H1 (cell line): ENCODE data around the gene ITM2B. TPM values are rescaled to one million over a fixed set of nuclear protein-coding genes. Genes with fewer than 3 reads are reported as not detected.

Experiments used
- BRCA1 ChIP-seq: IDR thresholded peaks from 2 replicates; pipeline ENCODE4 v1.6.1; 2012; ENCODE audit warnings: low read depth, low read length, improper control_type of control experiment
- CBX8 ChIP-seq: fragments of 300-800, 300-1000 bp; sonication (generic); IDR thresholded peaks from 2 replicates; pipeline ENCODE4 v1.7.1; 2016; ENCODE audit warnings: low read depth, low read length, borderline replicate concordance
- CHD7 ChIP-seq: fragments of 300-600 bp; sonication (generic); IDR thresholded peaks from 2 replicates; pipeline ENCODE4 v1.7.1; 2012; ENCODE audit warnings: low read length, moderate library complexity, mild to moderate bottlenecking, inconsistent platforms; ENCODE audit not compliant: insufficient replicate concordance
- EP300 ChIP-seq, 2 experiments: IDR thresholded peaks; 1 replicate in 1 of 2; 2 replicates in 1 of 2; pipeline ENCODE4 v1.6.1; 2011 to 2012; ENCODE audit warnings: low read depth in 2 of 2, low read length in 2 of 2, mild to moderate bottlenecking in 2 of 2, borderline replicate concordance in 1 of 2, inconsistent platforms in 1 of 2, moderate library complexity in 1 of 2
- JUND ChIP-seq: IDR thresholded peaks from 2 replicates; pipeline ENCODE4 v1.6.1; 2011; ENCODE audit warnings: mild to moderate bottlenecking, improper control_type of control experiment, low read length
- KDM1A ChIP-seq: fragments of 200-600, 300-600 bp; sonication (generic); IDR thresholded peaks from 2 replicates; pipeline ENCODE4 v1.7.1; 2016; ENCODE audit warnings: mild to moderate bottlenecking, low read length, borderline replicate concordance
- MAX ChIP-seq: IDR thresholded peaks from 2 replicates; pipeline ENCODE4 v1.6.1; 2012; ENCODE audit warnings: inconsistent platforms
- RXRA ChIP-seq: IDR thresholded peaks from 2 replicates; pipeline ENCODE4 v1.6.1; 2011; ENCODE audit warnings: low read depth, mild to moderate bottlenecking, low read length, moderate library complexity; ENCODE audit not compliant: insufficient read depth
- SP2 ChIP-seq: IDR thresholded peaks from 2 replicates; pipeline ENCODE4 v1.6.1; 2012; ENCODE audit warnings: mild to moderate bottlenecking, low read length, inconsistent platforms
- TEAD4 ChIP-seq: IDR thresholded peaks from 2 replicates; pipeline ENCODE4 v1.6.1; 2012; ENCODE audit warnings: low read depth, low read length, inconsistent platforms, mixed read lengths
- polyA plus RNA-seq, 7 experiments: library from polyadenylated mRNA; depleted of rRNA in 3 of 7; stranded (reverse) in 5 of 7; unstranded in 2 of 7; fragments of >200 nt in 5 of 7; fragments of 200-250 nt in 2 of 7; gene quantifications; 1 replicate in 5 of 7; 2 replicates in 1 of 7; 4 replicates in 1 of 7; pipeline versions ENCODE4 v1.2.1 to v1.2.3, GENCODE V29; 2011 to 2013; ENCODE audit warnings: missing spikeins in 2 of 7, mixed read lengths in 2 of 7
- total RNA-seq: library from RNA; stranded (reverse); fragmentation: NEBNext Ultra II Directional; extraction: Animal tissue kit (Norgen Biotek cat#: 25700); gene quantifications from 2 replicates; pipeline ENCODE4 v1.2.1, GENCODE V29; 2021

The ITM2B gene
- total and polyA plus RNA-seq, 2 of the 8 experiments (the other 6 are each of a cell fraction or from before 2014, with no cell fraction given): 132 to 184 TPM

- TF ChIP-seq CHD7 (no peak), MAX (no peak), TEAD4 (no peak), CBX8 (no peak), JUND (no peak), KDM1A (no peak), BRCA1 (no peak), EP300 (IDR thresholded peaks at IDR 0.05; ENCODE audit: borderline replicate concordance in 1 of 2, low read depth in 2 of 2, low read length in 2 of 2) (no peak), SP2 (no peak), RXRA (no peak)
These were observed 1.7 kb downstream of the ITM2B start (continued) for GRCh38 chr13:48234566-48235340.
